CD4-positive, alpha-beta T cell treated with Interferon gamma for 1 hour (primary cell): ENCODE data around the gene CSTF1.

Experiments
- DNase-seq: peaks from one replicate; pipeline ENCODE4 v3.0.0-alpha.2; 2020

The CSTF1 gene

DNA sequence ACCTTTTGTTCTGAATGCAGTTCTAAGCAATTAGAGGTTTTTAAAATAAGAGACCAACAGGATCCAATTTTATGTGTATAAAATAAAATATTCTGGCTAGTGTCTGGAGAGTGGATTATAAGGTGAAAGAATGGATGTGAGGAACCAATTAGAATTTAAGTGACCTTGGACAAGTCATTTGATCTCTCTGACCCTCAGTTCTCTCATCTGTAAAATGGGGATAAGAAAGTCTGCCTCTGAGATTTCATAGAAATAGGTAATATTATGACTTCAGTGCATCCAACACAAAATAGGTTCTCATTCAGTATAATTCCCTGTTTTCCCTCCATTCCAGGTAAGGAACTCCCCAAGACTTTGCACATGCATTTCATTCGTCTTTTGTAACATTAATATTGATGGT is 38.5 kb downstream of the CSTF1 start:
- no peak for DNase-seq

DNA sequence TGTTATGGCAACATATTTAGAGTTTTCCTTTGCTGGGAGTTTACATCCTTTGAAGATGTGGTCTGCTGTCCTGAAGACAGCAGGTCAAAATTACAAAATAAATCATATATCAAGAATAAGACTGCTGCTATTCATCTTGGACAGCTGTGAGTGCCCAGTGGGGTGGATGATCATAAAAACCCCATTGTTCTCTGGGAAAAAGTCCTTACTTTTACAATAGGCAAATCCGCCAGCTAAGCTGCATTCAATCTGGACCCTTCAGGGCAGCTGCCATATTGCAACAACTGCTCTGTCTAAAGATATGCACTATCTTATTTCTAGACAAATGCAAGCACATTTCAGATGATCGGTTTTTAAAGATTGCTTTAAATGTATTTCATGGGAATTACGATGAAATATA is 39.0 kb downstream of the CSTF1 start:
- no peak for DNase-seq

DNA sequence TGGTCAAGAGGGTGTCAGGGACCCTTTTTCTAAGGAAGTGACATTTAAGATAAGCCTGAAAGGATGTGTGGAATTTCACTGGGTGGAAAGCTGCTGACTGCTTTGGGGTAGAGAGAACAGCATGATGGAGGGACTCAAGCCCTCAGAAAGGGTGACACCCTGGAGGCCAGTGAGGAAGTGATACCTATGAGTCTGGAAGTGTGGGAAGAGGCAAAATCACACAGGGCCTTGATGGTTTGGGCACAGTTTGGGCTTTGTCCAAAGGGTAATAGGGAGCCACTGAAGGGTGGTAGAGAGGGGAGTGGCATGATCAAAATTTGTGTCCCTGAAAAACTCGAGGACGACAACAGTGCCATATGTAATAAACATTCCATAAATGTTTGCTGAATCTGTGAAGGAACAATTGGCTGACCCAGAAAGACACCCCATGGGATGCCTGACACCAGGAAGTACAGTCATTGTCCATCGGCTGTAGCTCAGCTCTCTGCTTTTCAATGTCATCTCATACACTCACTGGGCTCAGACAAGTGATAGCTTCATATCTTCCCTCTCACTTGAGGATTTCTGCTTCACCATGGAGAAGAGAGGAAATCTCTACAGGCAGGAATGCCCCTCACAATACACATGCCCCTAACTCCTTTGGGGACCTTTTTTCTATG is 40.9 kb downstream of the CSTF1 start:
- DNase-seq = no peak

DNA sequence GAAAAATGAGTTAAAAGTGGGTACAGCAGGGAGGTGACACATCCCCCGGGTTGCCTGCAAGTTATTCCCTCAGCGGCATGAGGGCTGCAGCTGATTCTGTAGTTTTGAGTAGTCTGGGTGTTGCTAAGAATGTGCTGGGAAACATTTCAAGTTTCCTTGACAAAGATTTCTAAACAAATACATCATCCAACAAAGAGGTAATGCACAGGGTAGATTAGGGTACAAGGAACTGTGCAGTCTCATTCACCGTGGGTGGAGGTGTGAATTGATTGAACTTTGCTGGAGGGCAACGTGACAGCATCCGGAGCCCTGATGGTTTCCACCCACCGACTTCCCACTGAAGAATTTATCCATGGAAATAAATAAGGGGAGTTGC is 41.4 kb downstream of the CSTF1 start:
- DNase-seq = no peak

DNA sequence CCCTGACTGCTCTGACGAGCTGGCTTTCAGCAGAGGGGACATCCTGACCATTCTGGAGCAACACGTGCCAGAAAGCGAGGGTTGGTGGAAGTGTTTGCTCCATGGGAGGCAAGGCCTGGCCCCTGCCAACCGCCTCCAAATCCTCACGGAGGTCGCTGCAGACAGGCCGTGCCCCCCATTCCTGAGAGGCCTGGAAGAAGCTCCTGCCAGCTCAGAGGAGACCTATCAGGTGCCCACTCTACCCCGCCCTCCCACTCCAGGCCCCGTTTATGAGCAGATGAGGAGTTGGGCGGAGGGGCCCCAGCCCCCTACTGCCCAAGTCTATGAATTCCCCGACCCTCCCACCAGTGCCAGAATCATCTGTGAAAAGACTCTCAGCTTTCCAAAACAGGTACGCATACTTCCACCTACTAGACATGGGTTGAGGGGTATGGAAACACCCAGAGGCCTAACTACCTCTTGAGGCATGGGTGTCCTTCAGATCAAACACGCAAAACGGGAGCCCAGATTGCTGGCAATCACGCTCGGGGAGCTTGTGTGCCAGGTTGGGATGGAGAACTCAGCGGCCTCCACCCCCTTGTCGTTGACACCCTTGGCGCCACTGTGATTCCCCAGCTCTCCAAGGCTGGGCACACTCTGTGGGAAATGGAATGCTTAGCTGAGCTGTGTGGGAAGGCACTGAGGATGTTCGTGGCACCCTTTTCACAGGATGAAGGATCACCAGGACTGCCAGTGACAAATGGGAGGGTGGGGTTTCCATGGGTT is 44.9 kb downstream of the CSTF1 start:
- no peak for DNase-seq

DNA sequence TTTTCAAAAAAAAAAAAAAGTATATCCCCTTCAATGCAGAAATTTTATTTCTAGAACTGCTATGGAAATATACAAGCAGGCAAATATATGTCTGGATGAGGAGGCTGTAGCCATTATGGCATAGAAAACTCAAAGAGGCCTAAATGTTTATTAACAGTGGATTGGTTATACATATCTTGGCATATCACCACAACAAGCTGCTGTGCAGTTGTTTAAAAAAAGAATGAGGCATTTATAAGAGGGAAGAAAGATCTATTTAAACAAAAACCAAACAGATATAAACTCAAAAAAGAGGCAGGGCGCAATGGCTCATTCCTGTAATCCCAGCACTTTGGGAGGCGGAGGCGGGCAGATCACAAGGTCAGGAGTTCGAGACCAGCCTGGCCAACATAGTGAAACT is 45.8 kb downstream of the CSTF1 start:
- DNase-seq = no peak

DNA sequence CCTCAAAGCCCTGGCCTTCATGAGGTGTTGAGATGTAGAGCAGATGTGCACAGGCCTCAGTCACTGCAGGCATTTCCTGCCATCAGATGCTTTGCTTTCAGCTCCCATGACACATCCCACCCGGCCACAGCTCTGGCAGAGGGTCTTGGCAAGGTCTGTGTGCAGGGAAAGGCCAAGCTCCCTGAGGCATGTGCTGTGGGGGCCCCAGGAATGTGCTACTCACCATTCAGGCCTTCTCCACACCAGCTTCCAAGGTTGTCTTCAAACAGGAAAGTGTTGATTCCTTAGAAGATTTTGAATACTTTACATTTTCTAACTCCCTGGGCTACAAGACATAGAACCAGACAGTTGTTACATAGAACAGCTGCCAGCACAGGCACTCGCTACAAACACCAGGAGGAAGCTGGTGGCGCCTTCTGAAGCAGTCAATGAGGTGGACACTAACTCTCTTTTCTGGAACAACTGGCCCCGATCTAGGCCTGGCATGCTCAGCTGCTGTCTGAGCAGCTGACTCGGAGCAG is 47.4 kb downstream of the CSTF1 start:
- no peak for DNase-seq

DNA sequence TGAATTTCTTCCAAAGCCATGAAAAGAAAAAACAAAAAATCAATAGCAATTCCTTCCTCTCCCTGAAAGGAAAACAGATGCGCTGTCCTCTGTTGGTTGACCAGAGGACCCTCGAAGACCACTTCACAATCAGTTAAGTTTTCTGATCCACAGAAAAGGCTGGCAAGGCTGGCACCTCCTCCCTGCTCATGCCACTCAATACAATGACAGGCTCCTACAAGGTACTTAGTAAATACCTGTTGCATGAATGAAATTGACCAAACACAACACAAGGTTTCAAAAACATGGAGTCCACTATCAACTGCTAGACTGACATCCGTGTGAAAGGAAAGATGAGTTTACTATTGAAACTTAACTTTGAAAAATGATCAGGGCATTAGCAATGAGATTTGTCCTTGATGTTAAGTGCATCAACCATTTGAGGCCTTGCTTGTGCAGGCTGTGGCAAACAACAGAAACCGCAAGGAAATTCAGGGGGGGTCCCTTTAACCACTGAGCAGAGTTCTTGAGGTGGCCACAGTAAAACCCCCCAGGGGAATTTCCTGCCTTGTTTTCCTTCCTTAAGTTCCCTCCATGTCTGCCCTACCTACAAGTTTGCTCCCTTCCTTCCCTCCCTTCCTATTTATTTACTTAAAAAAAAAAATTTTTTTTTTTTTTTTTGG is 48.0 kb downstream of the CSTF1 start:
- DNase-seq = peak; percentile 42

DNA sequence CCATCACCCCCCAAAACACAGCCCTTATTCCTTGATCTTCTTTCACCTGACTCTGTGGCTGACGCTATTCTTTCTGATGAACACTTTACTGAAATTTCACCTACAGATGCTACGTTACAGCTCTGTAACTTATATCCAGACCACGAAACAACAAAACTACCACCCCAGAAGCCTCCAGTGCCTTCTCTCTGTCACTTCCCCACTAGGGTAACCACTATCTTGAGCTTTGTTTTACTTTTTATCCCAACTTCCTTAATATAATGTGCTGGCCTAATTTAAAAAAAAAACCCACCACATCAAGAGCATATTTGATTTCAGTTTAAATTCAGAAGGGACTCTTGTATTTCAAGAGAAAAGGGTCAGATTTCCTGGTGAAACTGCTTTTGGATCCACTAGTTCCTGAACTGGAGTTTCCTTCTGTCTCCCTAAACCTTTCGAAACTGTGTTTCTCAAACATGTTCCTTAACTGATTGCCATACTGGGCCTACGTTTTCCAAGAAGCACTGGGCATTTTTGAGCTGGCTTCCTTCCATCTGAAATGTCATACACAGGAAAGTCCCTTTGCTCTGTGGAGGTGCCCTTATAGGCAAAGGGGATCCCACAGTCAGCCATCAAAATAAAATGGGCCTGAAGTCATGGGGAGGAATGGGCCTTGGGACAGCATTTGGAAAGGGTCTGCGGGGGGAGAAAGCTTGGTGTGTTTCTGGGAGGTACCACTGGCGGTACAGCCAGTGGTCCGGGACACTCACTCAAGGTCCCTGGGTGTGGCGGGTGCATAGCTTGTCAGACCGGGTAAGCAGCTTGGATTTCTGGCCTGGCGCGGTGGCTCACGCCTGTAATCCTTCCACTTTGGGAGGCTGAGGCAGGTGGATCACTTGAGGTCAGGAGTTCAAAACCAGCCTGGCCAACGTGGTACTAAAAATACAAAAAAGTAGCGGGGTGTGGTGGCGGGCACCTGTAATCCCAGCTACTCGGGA is 50.2 kb downstream of the CSTF1 start:
- no peak for DNase-seq

DNA sequence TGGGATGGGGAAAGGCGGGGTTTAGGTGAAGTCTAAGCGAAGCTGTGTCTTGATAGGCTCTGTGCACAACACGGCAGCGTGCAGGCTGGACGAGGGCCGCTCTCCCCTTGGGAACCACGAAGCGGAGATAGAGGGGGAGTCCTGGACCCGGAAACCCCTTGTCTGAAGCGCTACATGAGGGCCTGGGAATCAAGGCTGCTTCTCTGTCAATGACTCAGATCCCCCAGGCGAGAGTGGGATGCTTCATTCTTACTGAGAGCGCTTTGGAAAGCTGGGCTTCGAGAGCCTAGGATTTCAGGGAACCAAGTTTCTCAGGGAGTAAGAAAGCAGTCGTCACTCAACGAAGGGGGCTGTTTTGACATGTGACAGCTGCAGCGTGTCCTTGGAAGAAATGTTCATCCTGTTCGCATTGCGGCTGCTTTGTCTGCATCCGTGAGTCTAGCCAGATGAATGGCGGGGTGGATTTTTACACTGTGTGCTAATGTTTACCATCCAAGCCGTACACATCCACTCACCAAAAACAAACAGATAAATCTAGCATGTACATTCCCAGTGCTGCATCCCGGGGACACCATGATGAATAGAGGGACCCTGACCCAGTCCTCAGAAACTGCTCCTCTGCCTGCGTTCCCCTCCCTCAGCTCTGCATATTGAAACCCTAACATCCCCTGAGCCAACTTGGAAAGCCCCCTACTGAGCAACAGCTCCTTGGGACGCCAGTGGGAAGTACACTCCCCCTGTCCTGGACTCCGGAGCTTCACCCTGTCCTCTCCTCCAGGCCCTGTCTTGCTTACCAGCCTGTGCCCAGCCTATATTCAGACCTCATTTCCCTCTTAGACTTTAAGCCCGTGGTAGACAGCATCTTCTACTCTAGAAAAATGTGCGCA is 51.5 kb downstream of the CSTF1 start:
- no peak for DNase-seq

DNA sequence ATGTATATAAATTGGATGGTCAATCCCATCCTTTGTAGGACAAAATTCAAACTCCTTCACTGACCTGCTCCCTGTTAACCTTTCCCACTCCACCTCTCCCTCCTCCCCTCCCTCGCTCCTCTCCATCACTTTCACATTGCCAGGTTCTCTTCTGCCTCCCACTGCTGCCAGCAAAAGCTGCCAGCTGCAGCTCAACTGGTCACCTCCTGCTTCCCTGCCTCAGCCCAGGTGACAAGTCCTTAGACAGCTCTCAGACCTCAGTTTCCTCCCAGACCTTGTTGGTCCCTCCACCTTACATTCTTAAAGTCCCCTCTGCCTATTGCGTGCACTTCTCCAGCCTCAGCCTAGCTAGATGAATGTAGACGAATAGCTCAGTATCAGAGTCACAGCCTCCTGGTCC is 52.7 kb downstream of the CSTF1 start:
- DNase-seq = no peak

DNA sequence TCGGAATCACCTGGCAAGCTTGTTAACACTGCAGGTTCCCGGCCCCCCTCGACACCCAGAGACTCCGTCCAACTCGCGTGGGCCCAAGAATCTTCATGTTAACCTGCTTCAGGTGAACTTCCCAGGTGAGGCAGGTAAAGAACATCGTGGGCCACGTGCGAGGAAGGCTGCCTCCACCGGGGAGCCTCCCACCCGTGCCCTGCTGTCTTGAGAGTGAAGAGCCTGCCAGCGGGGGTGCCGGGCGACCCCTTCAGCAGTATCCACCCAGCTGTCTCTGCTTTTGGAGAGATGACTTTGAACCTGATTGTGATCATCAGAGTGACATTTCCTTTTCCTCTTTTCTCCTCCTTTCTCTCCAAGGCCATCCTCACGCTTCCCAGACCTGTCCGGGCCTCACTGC is 53.1 kb downstream of the CSTF1 start:
- DNase-seq = no peak

DNA sequence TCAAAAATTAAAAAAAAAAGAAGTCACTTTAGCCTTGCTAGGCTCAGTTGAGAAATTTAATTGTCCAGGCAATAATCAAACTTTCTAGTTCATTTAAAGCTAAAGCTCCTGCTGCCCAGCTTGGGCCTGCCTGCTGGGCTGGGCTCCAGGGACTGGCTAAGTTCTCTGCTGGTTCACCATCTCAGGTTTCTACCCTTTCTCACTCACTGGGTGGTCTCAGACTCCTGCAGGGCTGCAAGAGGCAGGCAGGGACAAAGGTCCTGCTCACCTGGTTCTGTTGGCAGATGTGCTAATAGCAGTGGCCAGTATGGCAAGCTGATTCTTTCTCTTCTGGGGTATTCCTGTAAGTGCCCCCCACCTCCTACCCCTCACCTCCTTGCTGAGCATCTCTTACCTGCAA is 54.8 kb downstream of the CSTF1 start:
- DNase-seq = no peak

DNA sequence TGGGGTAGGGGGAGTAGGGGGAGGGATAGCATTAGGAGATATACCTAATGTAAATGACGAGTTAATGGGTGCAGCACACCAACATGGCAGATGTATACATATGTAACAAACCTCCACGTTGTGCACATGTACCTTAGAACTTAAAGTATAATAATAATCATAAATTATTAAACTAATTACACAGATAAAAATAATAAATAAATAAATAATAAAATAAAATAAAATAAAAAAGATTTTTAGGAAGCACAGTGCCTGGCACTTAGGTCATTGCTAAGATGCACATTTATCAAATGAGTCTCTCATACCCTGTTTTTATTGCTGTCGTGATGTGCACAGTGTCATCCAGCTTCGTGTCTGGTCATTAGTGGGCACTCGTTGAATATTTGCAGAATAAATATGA is 57.0 kb downstream of the CSTF1 start:
- no peak for DNase-seq

DNA sequence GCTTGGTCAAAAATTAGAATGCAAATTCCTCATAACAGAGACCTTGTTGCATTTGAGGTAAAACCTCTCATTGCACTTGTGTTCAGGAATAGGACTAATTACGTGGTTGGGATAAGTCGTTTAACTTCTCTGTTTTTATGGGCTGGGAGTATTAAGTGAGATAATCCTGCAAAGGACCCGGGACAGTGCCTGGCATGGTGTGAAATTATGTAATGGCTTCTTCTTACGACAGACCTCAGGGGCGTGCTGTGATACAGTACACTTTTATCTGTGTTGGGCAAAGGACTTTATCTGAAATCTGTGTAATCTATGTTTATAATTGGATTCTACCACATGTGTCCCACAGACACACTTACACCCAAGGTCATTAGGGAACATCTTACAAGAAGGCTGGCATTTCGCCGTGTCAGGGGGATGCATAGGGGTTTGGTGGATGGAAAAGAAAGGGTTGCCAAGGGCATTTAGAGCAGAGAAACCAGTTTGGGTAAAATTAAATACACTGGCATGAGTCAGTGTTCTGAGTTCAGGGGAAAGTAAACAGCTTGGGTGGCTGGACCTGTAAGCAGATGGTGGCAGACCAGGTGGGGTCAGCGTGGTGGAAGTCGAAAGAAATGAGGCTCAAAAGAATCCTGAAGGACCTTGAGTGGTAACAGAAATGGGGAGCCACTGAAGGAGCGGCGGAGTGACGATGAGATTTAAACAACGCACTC is 58.8 kb downstream of the CSTF1 start:
- no peak for DNase-seq

DNA sequence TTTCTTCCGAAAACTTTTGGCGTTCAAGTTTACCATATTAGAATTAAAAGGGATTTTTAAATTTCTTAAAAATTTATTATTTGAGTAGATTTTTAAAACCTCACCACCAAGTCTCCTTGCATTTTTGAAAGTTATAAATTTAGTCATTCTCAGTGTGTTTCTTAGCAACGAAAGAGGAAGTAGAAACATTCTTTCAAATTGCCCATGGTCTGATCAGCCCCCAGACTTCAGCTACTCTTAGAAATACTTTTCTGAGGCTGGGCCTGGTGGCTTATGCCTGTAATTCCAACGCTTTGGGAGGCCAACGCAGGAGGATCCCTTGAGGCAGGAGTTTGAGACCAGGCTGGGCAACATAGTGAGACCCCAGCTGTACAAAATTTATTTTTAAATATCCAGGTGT is 60.9 kb downstream of the CSTF1 start:
- no peak for DNase-seq

DNA sequence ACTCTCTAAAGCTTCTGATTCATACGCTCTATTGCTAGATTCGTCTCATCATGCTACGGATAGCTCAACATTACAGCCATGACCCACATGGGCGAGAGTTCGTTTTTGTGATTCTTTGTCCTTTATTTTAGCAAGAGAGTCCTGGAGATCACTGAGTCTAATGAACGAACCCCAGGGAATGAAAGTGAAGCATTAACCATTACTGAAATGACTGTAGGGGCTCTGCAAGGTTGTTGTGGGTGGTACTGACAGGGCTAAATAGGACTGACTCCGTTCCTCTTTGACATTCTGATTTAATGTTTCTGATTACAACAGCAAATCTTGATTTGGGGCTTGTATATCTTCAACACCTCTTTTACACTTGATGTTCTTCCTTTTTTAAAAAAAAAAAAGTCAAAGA is 62.3 kb downstream of the CSTF1 start:
- no peak for DNase-seq
